ENCODE measurements around the gene RNF41.
"Not testable (repeated sequence)": the region's sequence is repeated elsewhere in the genome, so short reads cannot be mapped to it uniquely, and the experiment has no call there.

Gene RNF41

GRCh38 chr12:56221757-56222530 is at the start of gene RNF41:
Gene RNF41 (minus strand): TSS chr12:56221922. CDS start chr12:56214047, 7,875 bp downstream.
- peak; percentile 83 for DNase-seq (ENCODE audit: low read depth)

GRCh38 chr12:56271031-56271430 is 49.3 kb upstream of the RNF41 start:
- DNase-seq (ENCODE audit: low read depth), result no peak

- no peak for DNase-seq (ENCODE audit: low read depth)
Observed at GRCh38 chr12:56267443-56268071, 45.8 kb upstream of the RNF41 start.

GRCh38 chr12:56266693-56267442 is 45.1 kb upstream of the RNF41 start, which contains the start of gene COQ10A:
Gene COQ10A (plus strand): TSS chr12:56266942. CDS start chr12:56267119, 177 bp downstream.
- DNase-seq (ENCODE audit: low read depth), result peak; percentile 37

GRCh38 chr12:56266068-56266692 is 44.5 kb upstream of the RNF41 start:
- DNase-seq (ENCODE audit: low read depth), result not testable (repeated sequence)

GRCh38 chr12:56262955-56263354 is 41.2 kb upstream of the RNF41 start:
- DNase-seq (ENCODE audit: low read depth), result not testable (repeated sequence)

GRCh38 chr12:56261503-56262232 is 39.9 kb upstream of the RNF41 start:
- peak; percentile 86 for DNase-seq (ENCODE audit: low read depth)

- DNase-seq (ENCODE audit: low read depth), result no peak
Observed at GRCh38 chr12:56260921-56261320, 39.2 kb upstream of the RNF41 start.

GRCh38 chr12:56260380-56260779 is 38.7 kb upstream of the RNF41 start:
- no peak for DNase-seq (ENCODE audit: low read depth)

- no peak for DNase-seq (ENCODE audit: low read depth)
Observed at GRCh38 chr12:56258820-56259183, 37.1 kb upstream of the RNF41 start.

GRCh38 chr12:56258068-56258819 is 36.5 kb upstream of the RNF41 start, which contains the start of gene ANKRD52:
Gene ANKRD52 (minus strand): TSS chr12:56258384. CDS start chr12:56258269, 115 bp downstream.
- DNase-seq (ENCODE audit: low read depth), result peak; percentile 56

- DNase-seq (ENCODE audit: low read depth), result no peak
Observed at GRCh38 chr12:56257491-56258067, 35.9 kb upstream of the RNF41 start.

GRCh38 chr12:56257071-56257470 is 35.3 kb upstream of the RNF41 start:
- DNase-seq (ENCODE audit: low read depth), result no peak

GRCh38 chr12:56256326-56256960 is 34.7 kb upstream of the RNF41 start:
- no peak for DNase-seq (ENCODE audit: low read depth)

GRCh38 chr12:56255671-56256070 is 33.9 kb upstream of the RNF41 start:
- DNase-seq (ENCODE audit: low read depth), result no peak

GRCh38 chr12:56253091-56253490 is 31.4 kb upstream of the RNF41 start:
- DNase-seq (ENCODE audit: low read depth), result no peak

GRCh38 chr12:56252649-56253048 is 30.9 kb upstream of the RNF41 start:
- no peak for DNase-seq (ENCODE audit: low read depth)

- no peak for DNase-seq (ENCODE audit: low read depth)
Observed at GRCh38 chr12:56248711-56249110, 27.0 kb upstream of the RNF41 start.

- DNase-seq (ENCODE audit: low read depth), result no peak
Observed at GRCh38 chr12:56247923-56248322, 26.2 kb upstream of the RNF41 start.

- DNase-seq (ENCODE audit: low read depth), result no peak
Observed at GRCh38 chr12:56244494-56244893, 22.8 kb upstream of the RNF41 start.

All from GM04503 (cell line).